HG02970 (cell line): Measurements from ENCODE around the gene CCBE1.

Experiments used
- ATAC-seq: cut with Tn5 transposase; IDR thresholded peaks from one replicate; pipeline ENCODE4 v1.9.1; 2021; ENCODE audit warnings: mild to moderate bottlenecking, moderate library complexity, moderate number of reproducible peaks; ENCODE audit not compliant: unreplicated experiment, low FRiP score

Gene CCBE1

DNA sequence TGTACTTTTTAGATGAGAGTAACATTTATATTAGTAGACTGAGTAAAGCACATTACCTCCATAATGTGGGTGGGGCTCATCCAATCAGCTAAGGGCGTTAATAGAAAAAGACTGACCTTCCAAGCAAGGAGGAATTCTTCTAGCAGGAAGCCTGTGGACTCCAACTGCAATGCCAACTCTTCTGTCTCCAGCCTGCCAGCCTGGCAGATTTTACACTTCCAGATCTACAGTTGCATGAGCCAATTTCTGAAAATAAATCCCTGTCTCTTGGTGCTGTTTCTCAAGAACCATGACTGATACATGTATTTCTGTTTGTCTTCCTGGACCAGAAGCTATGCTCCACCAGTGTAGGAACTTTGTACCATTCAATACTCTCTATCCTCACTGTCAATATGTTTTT lies 269.2 kb downstream of the CCBE1 start:
- ATAC-seq = no peak

DNA sequence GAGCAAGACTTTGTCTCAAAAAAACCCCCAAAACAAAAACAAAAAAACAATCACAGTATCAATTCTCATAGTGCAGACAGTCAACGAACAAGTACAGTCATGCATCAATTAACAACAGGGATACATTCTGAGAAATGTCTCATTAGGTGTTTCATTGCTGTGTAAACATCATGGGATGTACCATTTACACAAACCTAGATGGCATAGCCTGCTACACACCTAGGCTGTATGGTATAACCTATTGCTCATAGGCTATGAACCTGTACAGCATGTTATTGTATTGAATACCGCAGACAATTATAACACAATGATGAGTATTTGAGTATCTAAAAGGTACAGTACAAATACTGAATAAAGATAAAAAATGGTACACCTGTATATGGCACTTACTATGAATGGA lies 270.4 kb downstream of the CCBE1 start:
- ATAC-seq = no peak

- ATAC-seq = no peak
Observed at GRCh38 chr18:59423259-59423658, 274.0 kb downstream of the CCBE1 start.

GRCh38 chr18:59420244-59420643 lies 277.0 kb downstream of the CCBE1 start:
- ATAC-seq = no peak

GRCh38 chr18:59419386-59419785 lies 277.8 kb downstream of the CCBE1 start:
- ATAC-seq = no peak

- no peak for ATAC-seq
Observed at GRCh38 chr18:59416818-59417217, 280.4 kb downstream of the CCBE1 start.

DNA sequence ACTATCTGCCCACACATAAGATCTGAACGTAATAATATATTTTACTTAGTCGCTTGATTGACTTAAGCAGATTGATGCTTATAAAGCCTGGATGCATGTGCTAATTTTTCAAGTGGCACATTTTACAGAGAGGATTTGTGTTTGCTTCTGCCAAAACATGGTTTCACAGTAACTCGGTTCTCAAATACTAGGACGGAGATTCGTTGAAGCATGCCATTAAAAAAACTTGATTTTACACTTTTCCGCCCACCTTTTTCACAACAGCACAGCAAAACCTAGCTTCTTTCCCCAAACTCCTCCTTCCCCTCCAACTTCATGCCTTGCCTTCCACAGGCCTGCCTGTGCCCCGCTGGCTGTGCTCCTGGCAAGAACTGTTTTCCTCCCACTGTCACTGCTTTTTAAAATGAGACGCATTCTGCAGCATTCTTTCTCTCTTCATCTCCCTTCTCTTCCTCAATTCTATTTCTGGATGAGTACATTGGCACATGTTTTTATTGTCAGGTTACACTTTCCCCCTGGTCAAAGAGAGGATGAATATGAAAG lies 283.0 kb downstream of the CCBE1 start:
- ATAC-seq = no peak

GRCh38 chr18:59402432-59403090 lies 294.7 kb downstream of the CCBE1 start:
- ATAC-seq = peak; percentile 75

- no peak for ATAC-seq
Observed at GRCh38 chr18:59400407-59400806, 296.8 kb downstream of the CCBE1 start.

DNA sequence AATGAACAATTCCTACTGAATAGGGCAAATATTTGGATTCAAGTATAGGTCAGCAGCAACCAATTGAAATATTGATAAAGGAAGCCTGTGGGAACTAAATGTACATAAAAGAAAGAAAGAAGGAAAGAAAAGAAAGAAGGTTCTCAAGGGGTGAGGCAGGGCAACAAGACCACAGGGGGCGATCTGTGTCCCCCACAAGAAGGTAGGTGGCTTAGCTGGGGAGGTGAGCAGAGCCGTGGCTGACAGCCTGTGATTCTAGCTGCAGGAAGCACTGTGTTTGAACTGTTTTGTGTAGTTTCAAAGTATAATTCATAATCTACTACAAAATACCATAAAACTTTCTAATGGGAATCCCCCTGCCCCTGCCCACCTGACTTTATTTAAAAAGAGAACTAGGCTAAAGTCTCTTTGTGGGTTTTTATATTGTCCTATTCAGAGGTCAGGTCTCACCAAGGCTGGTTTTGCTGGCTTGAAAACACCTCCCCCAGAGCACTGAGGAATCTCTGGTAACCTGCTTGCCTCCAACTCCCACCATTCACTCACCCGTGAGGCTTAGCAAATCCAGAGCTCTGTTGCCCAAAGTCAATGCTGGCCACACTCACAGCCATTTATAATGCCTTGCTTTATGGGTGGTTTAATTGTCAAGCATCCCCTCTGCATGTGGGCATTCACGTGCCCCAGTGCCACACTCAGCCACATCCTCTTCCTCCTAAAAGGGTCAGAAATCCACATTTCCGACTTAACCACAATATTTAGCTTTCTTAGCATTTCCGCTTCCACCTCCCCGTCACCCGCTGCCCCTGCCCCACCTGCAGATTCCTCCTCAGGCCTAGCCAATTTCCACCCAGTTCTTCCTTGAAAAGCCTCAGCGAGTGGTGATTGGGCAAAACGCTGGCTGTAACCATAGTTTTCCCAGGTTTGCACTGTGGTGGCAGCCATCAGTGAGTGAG lies 301.7 kb downstream of the CCBE1 start:
- no peak for ATAC-seq

DNA sequence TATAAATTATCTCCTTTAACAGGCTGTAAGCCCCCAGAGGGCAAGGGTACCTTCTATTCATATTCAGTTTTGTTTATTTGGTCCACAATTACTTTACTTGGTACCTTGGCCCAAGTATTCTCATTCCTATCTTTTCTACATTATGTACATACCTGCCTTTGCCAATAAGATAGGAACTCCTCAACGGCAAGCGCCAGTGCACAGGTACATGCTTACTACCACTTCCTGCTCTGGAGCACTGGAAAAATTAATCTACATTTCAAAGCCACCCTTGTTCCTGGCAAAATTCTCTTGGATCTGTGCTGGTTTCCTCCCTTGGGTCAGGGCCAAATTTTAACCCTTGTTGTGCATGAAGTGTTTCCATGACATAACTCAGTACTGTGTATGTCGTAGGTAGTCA lies 303.8 kb downstream of the CCBE1 start:
- ATAC-seq = no peak

- no peak for ATAC-seq
Observed at GRCh38 chr18:59388817-59389216, 308.4 kb downstream of the CCBE1 start.

GRCh38 chr18:59387687-59388565 lies 309.3 kb downstream of the CCBE1 start:
- ATAC-seq = no peak

DNA sequence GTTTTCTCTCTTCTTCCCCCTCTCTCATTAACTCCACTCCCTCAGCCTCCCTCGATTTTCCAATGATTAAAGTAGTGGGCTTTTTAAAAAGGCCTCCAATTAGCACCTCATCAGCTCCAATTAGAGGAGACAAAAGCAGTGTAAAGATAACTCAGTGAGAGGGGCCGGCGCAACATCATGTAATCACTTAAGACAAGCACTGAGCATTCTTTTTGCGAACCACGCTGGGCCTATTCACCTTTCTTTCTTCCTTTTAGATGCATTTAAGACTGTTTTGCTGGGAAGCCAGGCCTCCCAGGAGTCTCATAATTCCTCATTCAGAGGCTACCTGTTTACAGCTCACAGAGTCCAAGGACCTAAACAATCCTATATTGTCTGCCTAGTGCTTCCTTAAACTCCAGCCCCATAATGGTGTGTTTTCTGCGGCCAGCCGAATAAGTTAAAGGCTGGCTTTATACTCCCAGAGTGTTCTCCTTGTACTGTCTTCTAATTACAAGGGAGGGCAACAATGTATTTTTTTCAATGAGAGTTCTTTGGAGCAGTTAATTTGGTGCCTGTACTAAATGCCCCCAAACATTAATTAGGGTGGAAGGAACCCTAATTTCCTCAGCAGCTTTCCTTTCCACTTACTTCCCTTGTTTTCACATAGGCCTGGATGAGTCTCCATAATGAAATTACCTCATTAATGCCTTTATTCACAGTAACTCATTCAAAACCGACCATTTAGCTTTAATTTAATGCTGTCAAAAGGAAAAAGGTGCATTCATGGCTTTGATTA lies 310.1 kb downstream of the CCBE1 start:
- no peak for ATAC-seq

DNA sequence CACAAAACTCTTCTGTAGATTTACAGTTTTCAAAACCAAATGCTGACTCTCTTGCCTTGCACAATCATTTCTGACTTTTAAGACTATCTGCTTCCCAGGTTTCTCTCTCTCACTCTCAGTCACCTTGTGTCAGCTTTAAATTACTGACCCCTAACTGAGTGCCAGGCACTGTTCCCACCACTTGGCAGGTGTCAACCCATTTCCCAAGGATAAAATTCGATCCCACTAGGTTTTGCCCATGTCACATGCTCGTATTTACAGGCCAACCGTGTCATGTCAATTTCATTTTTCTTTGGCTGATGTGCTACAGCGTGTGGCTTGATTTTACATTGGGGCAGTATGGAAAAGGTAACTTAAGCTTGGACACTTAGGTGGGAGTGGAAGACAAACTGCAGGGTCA lies 312.0 kb downstream of the CCBE1 start:
- ATAC-seq = no peak

DNA sequence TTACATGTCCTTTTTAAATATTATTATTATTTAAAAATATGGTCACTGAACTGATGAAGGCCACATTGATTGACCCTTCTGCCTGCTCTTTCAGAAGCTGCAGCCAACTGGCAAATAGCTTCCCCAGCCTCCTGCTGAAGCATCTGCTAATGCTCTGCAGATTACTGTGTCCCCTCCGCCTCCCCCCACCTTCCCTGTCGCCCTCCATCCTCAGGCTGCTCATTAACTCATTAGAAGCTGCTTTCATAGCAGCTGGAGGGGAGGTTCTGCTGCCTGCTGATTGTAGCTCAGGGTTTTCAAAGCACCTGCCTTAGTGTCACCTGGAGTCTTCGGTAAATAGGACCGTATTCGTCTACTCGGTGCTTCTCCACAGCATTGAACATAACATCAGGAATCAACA lies 313.4 kb downstream of the CCBE1 start:
- no peak for ATAC-seq

GRCh38 chr18:59382383-59382782 lies 314.8 kb downstream of the CCBE1 start:
- ATAC-seq = no peak

- ATAC-seq = no peak
Observed at GRCh38 chr18:59381949-59382348, 315.3 kb downstream of the CCBE1 start.
